Heart right ventricle (tissue), 16 donors: ENCODE measurements around the gene GABRR2. TPM values are rescaled to one million over a fixed set of nuclear protein-coding genes. Genes with fewer than 3 reads are reported as not detected.

Experiments
- ATAC-seq, 8 donors: fragments of 200-7000 bp; cut with Tn5 transposase; one replicate each; pipeline ENCODE4 v1.9.1; 2020; ENCODE audit warnings: mild to moderate bottlenecking in 8 of 8, moderate library complexity in 8 of 8, moderate number of reproducible peaks in 1 of 8
- DNase-seq, 2 donors: peaks; one replicate each; pipeline ENCODE4 v3.0.0-alpha.2; 2020
- H3K27ac ChIP-seq, 10 donors: fragments of 200-600 bp; sonication (generic) in 2 of 10; one replicate each; pipeline versions ENCODE4 v1.5.0 to v1.8.0; 2020 to 2022; ENCODE audit warnings: mild to moderate bottlenecking in 3 of 10
- H3K27me3 ChIP-seq, 7 donors: fragments of 200-600 bp; one replicate each; pipeline ENCODE4 v1.8.0; 2021 to 2022; ENCODE audit warnings: mild to moderate bottlenecking in 2 of 7
- H3K36me3 ChIP-seq, 9 donors: fragments of 200-600 bp; sonication (generic) in 1 of 9; one replicate each; pipeline versions ENCODE4 v1.5.0 to v1.8.0; 2020 to 2022; ENCODE audit warnings: mild to moderate bottlenecking in 2 of 9
- H3K4me1 ChIP-seq, 9 donors: fragments of 200-600 bp; sonication (generic) in 1 of 9; one replicate each; pipeline versions ENCODE4 v1.5.0 to v1.8.0; 2020 to 2022; ENCODE audit warnings: mild to moderate bottlenecking in 4 of 9
- H3K4me3 ChIP-seq, 10 donors: fragments of 200-600 bp; sonication (generic) in 2 of 10; one replicate each; pipeline versions ENCODE4 v1.5.0 to v1.8.0; 2020 to 2022; ENCODE audit warnings: mild to moderate bottlenecking in 7 of 10, moderate library complexity in 2 of 10
- H3K9me3 ChIP-seq, 11 donors: fragments of 200-600 bp in 10 of 11; sonication (generic) in 2 of 11; one replicate each; pipeline versions ENCODE4 v1.5.0 to v1.8.0; 2013 to 2022; ENCODE audit warnings: mild to moderate bottlenecking in 2 of 11, control low read depth in 1 of 11, moderate library complexity in 1 of 11
- CTCF ChIP-seq, 9 donors: fragments of 200-600 bp; sonication (generic) in 2 of 9; IDR thresholded peaks; one replicate each; pipeline versions ENCODE4 v1.5.0 to v1.8.0; 2021 to 2022; ENCODE audit warnings: antibody characterized with exemption in 9 of 9, mild to moderate bottlenecking in 5 of 9, moderate library complexity in 1 of 9
- WGBS, 2 donors: extraction: QIAGEN DNeasy Blood & Tissue Kit; methylation state at CpG; one replicate each; pipeline ENCODE4 v1.1.7; 2013; ENCODE audit warnings: inconsistent platforms in 1 of 2; 5-methylcytosine and 5-hydroxymethylcytosine counted together
- intact Hi-C, 10 donors: fragments of 100-400 bp; cut with DNase I; formaldehyde crosslinking; loops; one replicate each; pipeline versions ENCODE4 v1.11.1 to v1.14.2; 2022
- polyA plus RNA-seq, 2 donors: library from polyadenylated mRNA; stranded (reverse); fragments of 200-250 nt; gene quantifications; one replicate each; pipeline ENCODE4 v1.2.3, GENCODE V29; 2013
- total RNA-seq, 10 donors: library from RNA; stranded (reverse); fragmentation: NEBNext Ultra II Directional in 3 of 10; extraction: Animal tissue kit (Norgen Biotek cat#: 25700) in 3 of 10; gene quantifications; one replicate each; pipeline versions ENCODE4 v1.2.1 to v1.2.4, GENCODE V29; 2021 to 2023
- donor health status: Arrhythmogenic right ventricular cardiomyopathy.
- donor health status: ischemic (EF 13 %, LVEDD 7.1; RV severe dilation, severe dysfunction).
- donor health status: healthy with polysubstance abuse.
- donor health status: DM: no; HTN: yes; CAD: no.
- donor health status: DM: no; HTN: no; CAD: no.
- donor health status: ischemic (EF 25% LVEDD 6.9; RV normal size, moderate dysfunction).
- donor health status: ischemic (EF 25% LVEDD 5.7; RV mildly dilated, moderate dysfunction).
- donor health status: healthy.
- donor health status: DM: yes; HTN: yes; CAD: no.
- donor health status: Ischemic cardiomyopathy.
- donor health status: ischemic (EF 35%, LVEDD 5.7; RV mildly dilated, moderate dysfunction).
- donor health status: nonischemic (EF 11% LVEDD 7.7; RV severe dilation, severe dysfunction).
- donor health status: DM: yes; HTN: yes; CAD: no.
- donor health status: PGD.
- donor health status: ischemic (EF 29% LVEDD 5.4; RV normal size, mild dysfunction).
- donor health status: nonischemic (EF 23%, LVEDD 6.1; RV moderate dilation, normal function).

GABRR2 gene
- total and polyA plus RNA-seq, 12 donors: 0.14 to 1.2 (median 0.45) TPM; not detected in 3

GRCh38 chr6:89328976-89329375 is 13.9 kb upstream of the GABRR2 start:
- DNase-seq: no peak
- no peak for TF ChIP-seq CTCF (IDR thresholded peaks at IDR 0.05)
- H3K27ac ChIP-seq: no peak overlapping the region
- H3K9me3 ChIP-seq: no peaks in the 10 kb centered on the region
- ATAC-seq: no peak
- WGBS, 2 donors: 88 to 90% methylated on average over 1 of the region's 1 CpG
- H3K36me3 ChIP-seq: peaks cover 0 to 94% (median 27%) of the 10 kb centered on the region in 9 donors
- H3K27me3 ChIP-seq: no peaks in the 10 kb centered on the region
- intact Hi-C loops: no loop called here
- H3K4me3 ChIP-seq: no peak overlapping the region
- H3K4me1 ChIP-seq: peaks cover 0 to 11% (median 6%) of the 10 kb centered on the region in 9 donors

DNA sequence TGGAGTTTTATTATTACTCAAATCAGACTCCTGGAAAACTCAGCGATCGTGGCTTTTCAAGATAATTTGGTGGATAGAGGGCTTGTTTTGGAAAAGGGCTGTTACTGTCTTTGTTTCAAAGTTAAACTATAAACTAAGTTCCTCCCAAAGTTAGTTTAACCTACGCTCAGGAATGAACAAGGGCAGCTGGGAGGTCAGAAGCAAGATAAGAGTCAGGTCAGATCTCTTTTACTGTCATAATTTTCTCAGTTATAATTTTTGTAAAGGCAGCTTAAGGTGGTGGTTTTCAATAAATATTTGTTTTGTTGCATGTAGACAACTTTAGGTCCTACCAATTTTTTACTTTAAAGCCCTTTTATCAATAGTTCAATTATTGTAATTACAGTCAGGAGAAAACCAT is 9.2 kb upstream of the GABRR2 start:
- Histone ChIP-seq H3K36me3 (peaks cover 0 to 53% (median 17%) of the 10 kb centered on the region in 9 donors), H3K27me3 (no peaks in the 10 kb centered on the region), H3K4me1 (peaks cover 0 to 42% (median 17%) of the 10 kb centered on the region in 9 donors), H3K4me3 (no peak overlapping the region), H3K27ac (peak overlapping the region in 5 of 10 donors; percentile 36 to 55 (median 37)), H3K9me3 (peaks cover 0 to 10% (median 0%) of the 10 kb centered on the region in 11 donors)
- DNase-seq: no peak
- TF ChIP-seq CTCF (IDR thresholded peaks at IDR 0.05): no peak
- intact Hi-C loops: no loop called here
- WGBS, 2 donors: 88 to 92% methylated on average over 3 of the region's 3 CpGs
- ATAC-seq: no peak

DNA sequence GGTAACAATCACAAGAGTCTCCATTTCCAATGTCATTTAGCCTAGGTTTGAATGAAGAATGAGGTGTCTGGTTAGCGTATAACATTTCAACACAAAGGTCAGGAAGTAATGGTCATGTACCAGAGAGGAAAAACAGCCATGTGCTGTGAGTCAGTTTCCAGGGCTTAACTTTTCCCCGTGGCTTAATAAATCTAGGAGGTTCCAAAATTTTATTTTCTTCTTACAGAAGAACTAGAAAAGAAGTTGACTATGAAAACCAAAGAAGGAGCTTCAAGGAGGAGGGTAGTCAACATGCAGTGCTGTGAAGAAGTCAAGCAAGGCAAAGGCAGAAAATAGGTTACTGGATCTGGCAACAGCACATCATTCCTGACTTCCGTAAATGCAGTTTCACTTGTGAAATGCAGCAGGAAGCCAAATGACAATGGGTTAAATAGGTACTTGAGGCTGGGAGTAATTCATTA is 8.4 kb upstream of the GABRR2 start:
- 39 to 43% methylated on average over 3 of the region's 3 CpGs for WGBS, 2 donors
- ATAC-seq: peak in 7 of 8 donors; percentile 20 to 61 (median 51)
- H3K4me3 ChIP-seq: no peak overlapping the region
- no peak for TF ChIP-seq CTCF (IDR thresholded peaks at IDR 0.05)
- peaks cover 0 to 10% (median 0%) of the 10 kb centered on the region in 11 donors for H3K9me3 ChIP-seq
- H3K36me3 ChIP-seq: peaks cover 0 to 45% (median 17%) of the 10 kb centered on the region in 9 donors
- intact Hi-C loops: no loop called here
- H3K4me1 ChIP-seq: peaks cover 0 to 42% (median 17%) of the 10 kb centered on the region in 9 donors
- DNase-seq: no peak
- no peaks in the 10 kb centered on the region for H3K27me3 ChIP-seq
- H3K27ac ChIP-seq: peak overlapping the region in 6 of 10 donors; percentile 9 to 55 (median 36)

DNA sequence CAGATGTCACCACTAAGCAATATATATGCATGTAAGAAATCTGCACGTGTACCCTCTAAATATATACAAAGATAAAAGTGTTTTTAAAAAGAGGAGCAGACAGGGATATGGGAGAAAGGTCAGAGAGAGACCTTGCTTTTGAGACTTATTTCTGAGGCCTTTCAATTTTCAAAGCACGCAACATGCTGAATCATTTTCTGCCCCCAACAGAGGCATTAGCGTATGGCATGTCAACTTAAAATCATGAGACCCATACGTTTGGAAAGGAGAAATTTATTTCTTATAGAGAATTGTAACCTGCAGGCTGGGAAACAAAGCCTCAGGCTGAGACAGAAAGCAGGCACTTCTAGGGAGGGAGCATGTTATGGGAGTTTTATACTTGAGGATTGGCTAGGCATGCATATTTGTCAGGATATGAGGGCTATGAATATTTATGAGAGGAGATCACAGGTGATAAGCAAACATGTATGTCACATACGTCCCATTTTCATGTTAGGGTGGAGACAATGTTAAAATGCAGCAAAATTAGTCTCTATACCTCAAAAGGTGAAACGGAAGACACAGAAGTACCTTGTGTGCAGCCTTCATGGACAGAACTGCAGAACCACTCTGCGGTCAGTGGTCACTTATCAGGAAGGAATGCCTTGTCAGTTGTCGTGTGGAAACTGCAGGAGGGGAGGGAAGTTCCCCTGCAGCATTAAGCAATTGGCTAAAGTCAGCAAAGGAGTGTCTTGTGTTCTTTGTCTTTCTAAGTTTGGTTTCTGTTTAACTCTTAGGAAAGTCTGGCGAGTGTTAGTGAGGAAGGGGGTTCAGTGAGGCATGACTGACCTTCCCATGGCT is 6.3 kb upstream of the GABRR2 start:
- DNase-seq (no peak), ATAC-seq (peak in 4 of 8 donors; percentile 35 to 84 (median 58))
- WGBS, 2 donors: 81 to 83% methylated on average over 9 of the region's 9 CpGs
- Histone ChIP-seq H3K9me3 (peaks cover 0 to 10% (median 0%) of the 10 kb centered on the region in 11 donors), H3K36me3 (peaks cover 0 to 23% (median 5%) of the 10 kb centered on the region in 9 donors), H3K27ac (no peak overlapping the region), H3K4me3 (peak overlapping the region in 1 of 10 donors; percentile 3), H3K4me1 (peaks cover 0 to 48% (median 17%) of the 10 kb centered on the region in 9 donors), H3K27me3 (no peaks in the 10 kb centered on the region)
- intact Hi-C loops: no loop called here
- no peak for TF ChIP-seq CTCF (IDR thresholded peaks at IDR 0.05)
